T47D (cell line): ENCODE measurements around the gene PARVB.
A peak's percentile ranks its signal among the peaks of the same experiment; 100 is the strongest.

Experiments
- DNase-seq, 2 experiments: peaks; one replicate each; pipeline versions ENCODE4 v3.0.0 to v3.0.0-alpha.2; 2011 to 2012; ENCODE audit warnings: low read depth in 1 of 2, low spot score in 1 of 2
- JUND ChIP-seq: IDR thresholded peaks from 2 replicates; pipeline ENCODE4 v1.6.1; 2012; ENCODE audit warnings: low read depth
- in situ Hi-C: cut with HindIII; loops from 2 replicates; pipeline ENCODE4 v1.10.0; 2016; ENCODE audit warnings: low sequenced_read_pairs, low pct_unique_long_range_greater_than_20kb

The PARVB gene

DNA sequence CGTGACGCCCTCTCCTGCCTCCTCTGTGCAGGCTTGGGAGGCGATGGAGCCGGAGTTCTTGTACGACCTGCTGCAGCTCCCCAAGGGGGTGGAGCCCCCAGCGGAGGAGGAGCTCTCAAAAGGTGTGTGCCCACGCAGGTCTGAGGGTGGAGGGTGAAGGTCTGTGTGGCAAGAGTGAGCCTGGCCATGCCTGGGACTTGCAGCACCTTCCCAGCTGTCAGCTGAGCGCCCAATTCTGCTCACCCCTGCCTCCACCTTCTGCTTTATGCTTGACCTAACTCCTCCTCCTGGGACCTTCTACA lies 159.1 kb downstream of the PARVB start:
- TF ChIP-seq JUND: no peak
- in situ Hi-C loops: no loop called here
- DNase-seq: no peak

DNA sequence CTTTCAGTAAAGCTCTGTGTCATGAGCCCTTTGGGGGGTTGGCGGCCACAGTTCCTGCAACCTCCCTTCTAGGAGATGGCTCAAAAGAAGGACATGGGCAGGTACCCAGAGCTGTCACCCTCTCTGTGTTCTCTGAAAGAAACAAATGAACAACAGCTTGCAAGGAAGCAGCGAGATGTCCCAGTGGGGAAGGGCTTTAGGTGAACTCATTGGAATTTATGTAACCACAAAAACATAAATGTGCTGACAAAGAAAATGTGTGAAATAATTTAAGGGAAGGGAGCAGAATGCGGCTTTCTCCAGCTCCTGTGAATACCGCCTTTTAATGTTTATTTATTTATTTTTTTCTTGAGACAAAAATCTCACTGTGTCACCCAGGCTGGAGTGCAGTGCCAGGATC lies 159.9 kb downstream of the PARVB start:
- DNase-seq: no peak
- no peak for TF ChIP-seq JUND
- in situ Hi-C loops: no loop called here

DNA sequence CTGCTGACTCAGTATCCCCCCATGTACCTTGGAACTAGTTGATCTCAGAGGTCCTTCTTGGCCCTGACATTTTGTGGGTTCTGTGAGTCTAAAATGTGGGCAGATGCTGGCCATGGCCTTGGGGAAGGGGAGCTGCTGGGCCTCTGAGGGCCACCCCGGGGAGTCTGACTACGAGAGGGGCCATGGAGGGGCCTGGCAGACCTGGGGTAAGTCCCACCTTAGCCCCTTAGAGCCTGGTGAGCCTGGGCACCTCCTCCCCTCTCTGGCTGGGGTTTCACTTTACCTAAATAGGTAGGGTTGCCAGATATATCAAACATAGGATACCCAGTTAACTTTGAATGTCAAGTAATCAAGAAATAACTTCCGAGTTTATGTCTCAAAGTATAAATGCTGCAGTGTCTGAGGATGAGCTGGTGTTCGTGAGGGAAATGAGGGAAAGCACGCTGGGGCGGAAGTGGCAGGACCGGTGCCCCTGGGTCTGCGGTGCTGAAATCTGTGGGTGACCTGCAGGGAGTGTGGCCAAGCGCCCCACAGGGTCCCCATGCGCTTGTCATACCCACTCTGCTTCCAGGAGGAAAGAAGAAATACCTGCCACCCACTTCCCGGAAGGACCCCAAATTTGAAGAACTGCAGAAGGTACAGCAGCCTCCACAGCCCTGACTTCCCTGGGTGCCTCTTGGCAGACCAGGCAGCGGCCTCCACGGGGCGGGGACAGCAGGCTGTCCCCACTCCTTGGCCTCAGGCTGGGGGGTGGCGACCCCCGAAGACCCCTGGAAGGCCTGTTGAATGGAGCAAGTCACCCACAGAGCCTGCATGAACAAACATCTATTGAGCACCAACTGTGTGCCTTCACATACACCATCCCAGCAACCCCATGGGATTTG lies 161.4 kb downstream of the PARVB start:
- in situ Hi-C loops: no loop called here
- DNase-seq: no peak
- no peak for TF ChIP-seq JUND

DNA sequence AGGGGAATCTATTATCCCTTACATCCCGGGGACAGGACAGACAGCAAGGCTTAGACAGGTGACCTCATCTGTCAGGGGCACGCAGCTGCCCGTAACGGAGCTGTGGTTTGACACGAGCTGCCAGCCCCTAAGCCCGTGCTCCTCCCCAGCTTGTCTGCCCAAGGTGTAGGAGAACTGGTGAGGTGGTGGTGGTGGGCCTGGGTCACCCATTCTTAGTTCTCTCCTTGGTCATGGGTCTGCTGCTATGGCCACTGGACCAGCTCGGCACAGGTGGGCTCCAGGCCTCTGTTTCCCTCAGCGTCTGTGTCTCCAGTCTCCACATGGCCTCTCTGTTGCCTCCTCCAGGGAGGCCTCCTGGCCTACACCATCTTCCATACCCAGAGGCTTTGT lies 162.0 kb downstream of the PARVB start:
- no peak for TF ChIP-seq JUND
- in situ Hi-C loops: no loop called here
- DNase-seq: no peak

DNA sequence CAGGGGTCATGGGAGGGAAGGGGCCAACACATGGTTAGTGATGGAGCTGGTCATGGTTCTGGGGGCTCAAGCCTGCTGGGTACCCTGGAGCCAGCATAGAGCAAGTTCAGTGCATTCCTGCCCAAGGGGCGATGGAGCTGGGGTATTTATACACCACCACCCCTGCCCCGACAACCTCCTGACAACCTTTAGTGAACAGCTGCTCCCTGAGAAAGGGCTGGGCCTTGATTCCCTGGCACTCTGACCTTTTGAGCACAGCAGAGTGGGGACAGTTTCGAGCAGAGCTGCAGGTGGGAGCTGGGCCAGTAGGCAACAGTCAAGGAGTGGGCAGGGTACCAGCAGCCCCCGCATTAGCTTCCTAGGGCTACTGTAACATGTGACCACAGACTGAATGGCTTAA lies 162.6 kb downstream of the PARVB start:
- in situ Hi-C loops: no loop called here
- no peak for DNase-seq
- no peak for TF ChIP-seq JUND

DNA sequence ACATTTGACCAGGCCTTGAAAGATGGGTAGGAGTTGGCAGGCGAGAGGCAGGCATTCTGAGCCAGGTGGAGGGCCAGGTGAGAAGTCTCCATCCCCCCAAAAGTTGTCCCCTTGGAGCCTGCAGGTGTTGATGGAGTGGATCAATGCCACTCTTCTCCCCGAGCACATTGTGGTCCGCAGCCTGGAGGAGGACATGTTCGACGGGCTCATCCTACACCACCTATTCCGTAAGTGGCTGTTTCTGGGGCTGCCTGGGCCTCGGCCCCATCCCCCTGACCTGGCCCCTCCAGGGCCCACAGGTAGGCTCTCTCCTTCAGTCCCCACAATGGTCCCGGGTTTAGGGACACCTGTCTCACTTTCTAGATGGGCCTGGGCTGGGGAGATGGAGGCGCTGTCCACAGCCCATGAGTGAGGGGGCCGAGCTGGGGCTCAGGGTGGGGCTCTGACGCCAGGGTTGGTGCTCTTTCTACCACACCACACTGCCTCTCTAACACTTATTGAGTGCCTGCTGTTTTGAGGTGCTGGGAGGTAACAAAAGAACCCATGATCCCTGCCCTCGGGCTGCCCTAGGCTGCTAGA lies 163.6 kb downstream of the PARVB start:
- no peak for TF ChIP-seq JUND
- in situ Hi-C loops: no loop called here
- DNase-seq: no peak

DNA sequence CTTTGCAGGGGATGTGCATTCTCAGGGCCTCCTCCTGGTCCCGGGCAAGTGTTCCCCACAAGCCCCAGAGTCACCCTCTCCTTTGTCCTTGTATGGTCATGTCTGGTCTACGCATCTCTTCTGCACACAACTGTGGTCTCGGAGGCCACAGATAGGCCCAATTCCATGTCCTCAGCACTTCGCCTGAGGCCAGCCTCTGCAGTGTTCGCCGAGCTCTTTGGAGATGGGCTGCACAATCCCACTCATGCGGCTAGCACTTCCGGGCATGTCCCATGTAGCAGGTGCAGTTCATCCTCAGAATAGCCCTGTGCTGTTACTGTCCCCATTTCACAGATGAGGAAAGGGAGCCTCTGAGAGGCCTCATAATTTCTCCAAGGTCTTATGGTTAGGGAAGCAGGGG lies 164.2 kb downstream of the PARVB start:
- in situ Hi-C loops: no loop called here
- no peak for DNase-seq
- TF ChIP-seq JUND: no peak

DNA sequence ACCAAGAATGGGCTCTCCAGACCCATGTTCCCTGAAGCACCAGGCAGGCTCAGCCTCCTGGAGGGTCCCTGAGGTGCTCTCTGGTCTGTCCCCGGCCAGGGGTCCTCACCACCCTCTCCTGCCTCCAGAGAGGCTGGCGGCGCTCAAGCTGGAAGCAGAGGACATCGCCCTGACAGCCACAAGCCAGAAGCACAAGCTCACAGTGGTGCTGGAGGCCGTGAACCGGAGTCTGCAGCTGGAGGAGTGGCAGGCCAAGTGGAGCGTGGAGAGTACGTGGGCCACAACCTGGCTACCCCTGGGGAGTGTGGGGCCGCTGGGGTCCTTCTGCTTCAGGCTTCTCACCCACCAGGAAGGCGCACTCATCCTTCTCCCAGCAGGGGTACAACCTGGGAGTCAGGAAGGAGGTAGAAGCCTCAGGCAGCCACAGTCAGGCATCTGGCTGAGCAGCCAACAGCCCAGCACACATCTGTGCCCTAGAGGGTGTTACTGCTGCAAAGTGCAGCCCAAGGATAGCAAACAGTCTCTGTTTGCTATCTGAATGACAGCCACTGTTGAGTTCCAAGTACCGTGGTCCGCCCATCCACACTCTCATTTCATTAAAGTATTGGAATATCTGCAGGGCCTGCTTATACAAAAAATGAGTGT lies 165.0 kb downstream of the PARVB start:
- no peak for DNase-seq
- in situ Hi-C loops: no loop called here
- no peak for TF ChIP-seq JUND

DNA sequence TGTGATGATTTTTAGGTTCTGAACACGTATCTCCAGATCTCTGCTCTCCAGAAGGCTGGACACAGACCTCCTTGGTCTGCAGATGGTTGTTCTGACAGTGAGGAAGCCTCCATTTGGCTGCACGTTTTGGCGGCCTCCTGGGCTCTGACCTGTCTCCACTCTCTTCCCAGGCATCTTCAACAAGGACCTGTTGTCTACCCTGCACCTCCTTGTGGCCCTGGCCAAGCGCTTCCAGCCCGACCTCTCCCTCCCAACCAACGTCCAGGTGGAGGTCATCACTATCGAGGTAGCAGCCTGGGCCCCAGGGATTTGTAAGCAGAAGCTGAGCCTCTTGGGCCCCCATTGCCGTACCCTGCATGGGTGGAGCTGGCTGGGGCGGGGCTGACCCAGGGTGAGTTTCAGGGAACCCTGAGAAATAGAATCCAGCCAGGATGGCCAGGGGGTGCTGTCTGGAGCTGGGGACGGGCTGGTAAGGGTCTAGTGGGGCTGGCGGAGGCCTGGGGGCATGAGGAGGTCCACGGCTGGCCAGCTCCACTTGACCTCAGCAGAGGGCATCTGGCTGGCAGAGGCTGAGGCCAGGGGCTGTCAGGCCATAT lies 166.4 kb downstream of the PARVB start:
- in situ Hi-C loops: no loop called here

DNA sequence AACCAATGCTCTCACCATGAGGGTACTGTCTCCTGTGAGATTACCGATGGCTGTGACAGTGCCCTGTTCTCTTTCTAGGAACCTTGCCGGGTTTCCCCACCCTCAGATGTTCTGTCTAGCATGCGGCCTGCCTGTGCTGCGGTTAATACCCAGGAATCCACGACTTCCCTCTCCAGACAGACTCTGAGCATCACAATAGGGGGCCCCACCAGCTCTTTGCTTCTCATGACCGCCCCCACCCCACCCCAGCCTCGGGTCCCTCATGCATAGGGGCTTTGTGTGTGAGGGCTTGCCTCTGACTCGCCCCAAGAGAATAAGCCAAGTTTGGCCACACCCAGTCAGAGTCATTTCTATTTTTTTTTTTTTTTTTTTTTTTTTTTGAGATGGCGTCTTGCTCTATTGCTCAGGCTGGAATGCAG lies 166.9 kb downstream of the PARVB start:
- no peak for DNase-seq
- in situ Hi-C loops: no loop called here
- TF ChIP-seq JUND: no peak

More for the DNA sequence above, 166.4 kb downstream of the PARVB start:
- no peak for DNase-seq
- TF ChIP-seq JUND: no peak

DNA sequence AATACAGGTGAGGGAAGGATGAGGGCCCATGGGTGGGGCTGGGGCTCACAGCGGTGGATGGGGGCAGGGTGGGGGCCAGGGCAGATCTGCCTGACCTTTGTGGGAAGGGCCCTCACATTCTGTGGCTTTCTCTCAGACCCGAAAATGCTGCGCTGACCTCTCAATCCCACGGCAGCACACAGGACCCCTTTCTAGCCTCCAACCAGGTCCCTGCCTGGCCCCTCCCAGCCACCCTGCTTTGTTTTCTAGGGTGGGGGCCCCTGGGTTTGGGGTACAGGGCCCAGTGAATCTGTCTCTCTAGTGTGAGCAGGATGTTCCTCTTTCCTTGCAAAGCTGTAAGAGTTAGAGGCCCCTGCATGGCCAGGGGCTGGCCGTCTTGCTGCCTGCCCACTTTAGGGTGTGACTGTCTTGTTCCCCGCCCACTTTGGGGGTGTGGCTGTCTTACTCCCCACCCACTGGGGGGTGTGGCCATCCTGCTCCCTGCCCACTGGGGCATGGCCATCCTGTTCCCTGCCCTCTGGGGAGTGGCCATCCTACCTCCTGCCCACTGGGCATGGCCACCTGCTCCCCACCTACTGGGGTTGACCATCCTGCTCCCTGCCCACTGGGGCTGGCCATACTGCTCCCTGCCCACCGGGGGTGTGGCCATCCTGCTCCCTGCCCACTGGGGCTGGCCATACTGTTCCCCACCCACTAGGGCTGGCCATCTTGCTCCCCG lies 168.2 kb downstream of the PARVB start:
- DNase-seq: peak in 1 of 2 experiments; percentile 91
- no peak for TF ChIP-seq JUND
- in situ Hi-C loops: no loop called here

DNA sequence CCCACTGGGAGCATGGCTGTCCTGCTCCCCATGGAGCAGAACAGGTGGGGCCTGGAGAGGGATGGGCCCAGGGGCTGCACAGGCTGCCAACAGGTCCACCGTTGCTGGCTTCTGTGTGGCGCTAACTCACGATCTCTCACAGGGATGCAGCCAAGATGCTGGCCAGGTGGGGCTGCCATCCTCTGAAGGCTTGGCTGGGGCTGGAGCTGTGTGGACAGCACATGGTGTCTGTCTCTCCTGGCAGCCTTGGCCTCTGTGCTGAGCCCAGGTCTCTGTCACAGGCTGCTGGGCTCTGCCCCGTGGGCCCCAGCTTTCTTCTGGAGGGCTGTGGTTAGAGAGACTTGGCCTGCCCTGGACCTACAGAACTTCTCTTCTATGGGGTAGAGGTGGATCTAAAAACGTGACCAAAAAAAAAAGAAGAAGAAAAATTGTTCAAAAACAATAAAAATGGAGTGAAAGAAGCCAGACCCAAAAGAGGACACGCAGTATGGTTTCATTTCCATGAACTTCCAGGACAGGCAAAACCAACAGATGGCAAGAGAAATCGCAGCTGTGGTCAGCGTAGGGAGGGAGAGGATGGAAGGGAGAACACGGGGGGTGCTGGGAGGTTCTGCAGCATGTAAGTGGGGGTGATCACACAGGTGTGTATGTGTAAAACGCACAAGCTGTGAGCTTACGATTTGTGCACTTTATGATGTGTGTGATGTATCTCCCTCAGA lies 168.9 kb downstream of the PARVB start:
- in situ Hi-C loops: no loop called here
- no peak for DNase-seq
- no peak for TF ChIP-seq JUND
